Liver (tissue), 3 donors: ENCODE measurements around the gene KRT80.

Source experiments
- CTCF ChIP-seq: fragments of 150-350 bp; IDR thresholded peaks from 2 replicates; pipeline ENCODE4 v1.5.1; 2017; ENCODE audit warnings: improper control_type of control experiment, low read depth, low read length; ENCODE audit not compliant: missing input control
- EGR1 ChIP-seq, 2 donors: IDR thresholded peaks; 2 replicates each; pipeline ENCODE4 v1.6.1; 2016 to 2018; ENCODE audit warnings: antibody characterized with exemption in 2 of 2, low read depth in 2 of 2
- REST ChIP-seq: IDR thresholded peaks from 2 replicates; pipeline ENCODE4 v1.6.1; 2016; ENCODE audit warnings: antibody characterized with exemption, mild to moderate bottlenecking
- SP1 ChIP-seq: IDR thresholded peaks from 2 replicates; pipeline ENCODE4 v1.6.1; 2018; ENCODE audit warnings: antibody characterized with exemption, mild to moderate bottlenecking
- YY1 ChIP-seq: IDR thresholded peaks from 2 replicates; pipeline ENCODE4 v1.6.1; 2016; ENCODE audit warnings: antibody characterized with exemption, mild to moderate bottlenecking
- ZBTB33 ChIP-seq: IDR thresholded peaks from 2 replicates; pipeline ENCODE4 v1.6.1; 2016; ENCODE audit warnings: antibody characterized with exemption
- donor health status: healthy.
- donor health status: healthy.

GRCh38 chr12:52189376-52190174, 2.2 kb downstream of the KRT80 start:
- no peak for TF ChIP-seq CTCF
- no peak for TF ChIP-seq REST
- TF ChIP-seq YY1, result no peak
- TF ChIP-seq SP1, result no peak
- TF ChIP-seq ZBTB33, result no peak
- no peak for TF ChIP-seq EGR1 (IDR thresholded peaks at IDR 0.05; ENCODE audit: low read depth in 2 of 2)
